OCI-LY1 (cell line): ENCODE results near the gene ANKRD55.

Source experiments
- H2AFZ ChIP-seq: fragments of 200-600 bp; sonication (generic), shearing (Covaris generic); 2 replicates; pipeline ENCODE4 v1.6.0; 2014; ENCODE audit warnings: antibody characterized with exemption, mild to moderate bottlenecking, low read length
- H3F3A ChIP-seq: fragments of 200-600 bp; sonication (generic), shearing (Covaris generic); 2 replicates; pipeline ENCODE4 v1.6.0; 2014; ENCODE audit warnings: mild to moderate bottlenecking, antibody characterized with exemption, low read length, moderate library complexity; ENCODE audit not compliant: insufficient read depth
- H3K27ac ChIP-seq: fragments of 200-600 bp; sonication (generic); 2 replicates; pipeline ENCODE4 v1.5.1; 2014; ENCODE audit warnings: low read length, mixed run types, mild to moderate bottlenecking, low read depth; ENCODE audit not compliant: poor library complexity, severe bottlenecking
- H3K27me3 ChIP-seq: fragments of 200-600 bp; sonication (generic); 2 replicates; pipeline ENCODE4 v1.6.0; 2014; ENCODE audit warnings: antibody characterized with exemption, mild to moderate bottlenecking, low read length, moderate library complexity; ENCODE audit not compliant: insufficient read depth
- H3K36me3 ChIP-seq: fragments of 200-600 bp; sonication (generic); 2 replicates; pipeline ENCODE4 v1.6.1; 2014; ENCODE audit warnings: mild to moderate bottlenecking, antibody characterized with exemption, low read length, moderate library complexity, mixed read lengths; ENCODE audit not compliant: insufficient read depth
- H3K4me1 ChIP-seq: fragments of 200-600 bp; sonication (generic); 2 replicates; pipeline ENCODE4 v1.5.1; 2014; ENCODE audit warnings: mild to moderate bottlenecking, low read length, moderate library complexity; ENCODE audit not compliant: insufficient read depth, severe bottlenecking
- H3K4me2 ChIP-seq: fragments of 200-600 bp; sonication (generic), shearing (Covaris generic); 2 replicates; pipeline ENCODE4 v1.6.1; 2014; ENCODE audit warnings: low read length
- H3K4me3 ChIP-seq: fragments of 200-600 bp; sonication (generic); 2 replicates; pipeline ENCODE4 v1.5.1; 2014; ENCODE audit warnings: low read length, low read depth, mild to moderate bottlenecking, mixed read lengths; ENCODE audit not compliant: poor library complexity, severe bottlenecking
- H3K79me2 ChIP-seq: fragments of 200-600 bp; shearing (Covaris generic); 2 replicates; pipeline ENCODE4 v1.6.1; 2016; ENCODE audit warnings: mixed run types, low read length, mixed read lengths; ENCODE audit not compliant: insufficient read depth
- H3K9ac ChIP-seq: fragments of 200-600 bp; sonication (generic), shearing (Covaris generic); 2 replicates; pipeline ENCODE4 v1.6.1; 2014; ENCODE audit warnings: mild to moderate bottlenecking, low read length, mixed read lengths
- H3K9me2 ChIP-seq: fragments of 200-600 bp; sonication (generic), shearing (Covaris generic); 2 replicates; pipeline ENCODE4 v1.6.1; 2014; ENCODE audit warnings: low read depth, mild to moderate bottlenecking, low read length, mixed read lengths
- H3K9me3 ChIP-seq: fragments of 200-600 bp; shearing (Covaris generic); 2 replicates; pipeline ENCODE4 v1.6.1; 2014; ENCODE audit warnings: low read length, mixed read lengths
- H4K20me1 ChIP-seq: fragments of 200-600 bp; sonication (generic), shearing (Covaris generic); 2 replicates; pipeline ENCODE4 v1.6.0; 2016; ENCODE audit warnings: mild to moderate bottlenecking, low read length; ENCODE audit not compliant: insufficient read depth
- CTCF ChIP-seq: fragments of 200-600 bp; sonication (generic), shearing (Covaris generic); IDR thresholded peaks from 2 replicates; pipeline ENCODE4 v1.5.1; 2017; ENCODE audit warnings: mild to moderate bottlenecking, antibody characterized with exemption, low read length, moderate library complexity, mixed read lengths
- EZH2 ChIP-seq: fragments of 200-600 bp; sonication (generic), shearing (Covaris generic); IDR thresholded peaks from 2 replicates; pipeline ENCODE4 v1.8.0; 2017; ENCODE audit warnings: borderline replicate concordance, mixed run types, mild to moderate bottlenecking, antibody characterized with exemption, low read length, moderate library complexity, mixed read lengths

ANKRD55 gene

GRCh38 chr5:56146674-56147073 is 86.5 kb downstream of the ANKRD55 start:
- no peak overlapping the region for H3K9ac ChIP-seq
- no peaks in the 10 kb centered on the region for H3K4me1 ChIP-seq
- H3K27ac ChIP-seq, result no peak overlapping the region
- H3K27me3 ChIP-seq, result no peaks in the 10 kb centered on the region
- no peak overlapping the region for H3K4me3 ChIP-seq
- H2AFZ ChIP-seq, result no peak overlapping the region
- no peaks in the 10 kb centered on the region for H3K79me2 ChIP-seq
- H4K20me1 ChIP-seq, result no peaks in the 10 kb centered on the region
- H3K9me3 ChIP-seq, result no peaks in the 10 kb centered on the region
- no peak overlapping the region for H3K4me2 ChIP-seq
- H3K9me2 ChIP-seq, result no peaks in the 10 kb centered on the region
- no peak for TF ChIP-seq CTCF
- TF ChIP-seq EZH2, result no peak
- H3K36me3 ChIP-seq, result no peaks in the 10 kb centered on the region
- H3F3A ChIP-seq, result no peaks in the 10 kb centered on the region

DNA sequence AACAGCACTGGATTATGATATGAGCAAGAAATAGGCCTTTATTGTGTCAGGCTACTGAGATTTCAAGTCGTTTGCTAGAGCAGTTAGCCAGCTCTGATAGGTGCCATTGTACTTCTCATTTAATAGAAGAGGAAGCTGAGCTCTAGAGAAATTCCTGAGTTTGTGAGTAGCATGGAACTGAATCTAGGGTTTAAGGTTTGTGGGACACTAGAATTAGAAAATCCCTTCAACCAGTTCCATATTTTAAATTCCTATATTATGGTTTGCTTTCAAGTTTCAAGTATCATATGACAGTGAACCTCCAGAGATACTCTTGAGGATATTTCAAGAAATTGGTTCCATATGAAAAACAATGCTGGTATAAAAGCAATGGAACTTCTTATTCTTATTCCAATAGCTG is 87.6 kb downstream of the ANKRD55 start:
- Histone ChIP-seq H2AFZ (no peak overlapping the region), H3F3A (no peaks in the 10 kb centered on the region), H3K9me3 (no peaks in the 10 kb centered on the region), H3K27me3 (no peaks in the 10 kb centered on the region), H3K9ac (no peak overlapping the region), H3K27ac (no peak overlapping the region), H4K20me1 (no peaks in the 10 kb centered on the region), H3K9me2 (no peaks in the 10 kb centered on the region), H3K4me3 (no peak overlapping the region), H3K36me3 (no peaks in the 10 kb centered on the region), H3K4me1 (no peaks in the 10 kb centered on the region), H3K4me2 (no peak overlapping the region), H3K79me2 (no peaks in the 10 kb centered on the region)
- no peak for TF ChIP-seq CTCF
- TF ChIP-seq EZH2, result no peak

DNA sequence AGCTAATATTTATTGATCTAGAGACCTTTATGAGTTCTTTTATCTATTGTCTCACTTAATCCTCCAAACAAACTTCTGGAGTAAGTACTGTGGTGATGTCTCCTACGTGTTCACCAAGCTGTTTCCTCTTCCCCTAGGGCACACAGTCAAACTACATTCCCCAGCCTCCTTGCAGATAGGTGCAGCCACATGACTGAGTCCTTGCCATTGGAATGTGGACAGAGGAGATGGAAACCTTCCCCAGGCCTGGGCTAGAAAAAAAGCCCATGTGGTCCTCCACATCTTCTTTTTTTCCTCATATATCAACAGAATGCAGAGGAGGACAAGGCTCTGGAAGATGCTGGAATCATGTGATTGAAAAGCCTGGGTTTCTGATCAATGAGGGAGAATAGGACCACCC is 88.0 kb downstream of the ANKRD55 start:
- Histone ChIP-seq H3K4me3 (no peak overlapping the region), H3K27ac (no peak overlapping the region), H3K27me3 (no peaks in the 10 kb centered on the region), H4K20me1 (no peaks in the 10 kb centered on the region), H3K9me2 (no peaks in the 10 kb centered on the region), H3K9me3 (no peaks in the 10 kb centered on the region), H3K79me2 (no peaks in the 10 kb centered on the region), H3K4me1 (no peaks in the 10 kb centered on the region), H2AFZ (no peak overlapping the region), H3K4me2 (no peak overlapping the region), H3K9ac (no peak overlapping the region), H3K36me3 (no peaks in the 10 kb centered on the region), H3F3A (no peaks in the 10 kb centered on the region)
- TF ChIP-seq EZH2 (no peak), CTCF (no peak)
